Lung microvascular endothelial cell (primary cell): Measurements from ENCODE around the gene STARD5. TPM values are rescaled to one million over a fixed set of nuclear protein-coding genes. Genes with fewer than 3 reads are reported as not detected.

ENCODE experiments used
- total RNA-seq: library from RNA; depleted of rRNA; stranded (reverse); fragments of >200 nt; gene quantifications from 2 replicates; pipeline ENCODE4 v1.2.1, GENCODE V29; 2014

Gene STARD5
- total RNA-seq, 1 donor from 2014 or later = 1.6 TPM

Other genes with a start within 250 kb of the STARD5 start
- 0.20 and 0.44 TPM in 2 replicates for gene CFAP161, start 189.9 kb downstream of the STARD5 start, total RNA-seq
- gene IL16, start 127.3 kb downstream of the STARD5 start, total RNA-seq = 0.99 and 1.5 TPM in 2 replicates
- gene TMC3, start 50.1 kb upstream of the STARD5 start, total RNA-seq = not detected in 2 replicates